OCI-M2 (cell line): ENCODE data around the gene BMP4.
"Not testable (repeated sequence)": the region's sequence is repeated elsewhere in the genome, so short reads cannot be mapped to it uniquely, and the experiment has no call there.

Experiments
- DNase-seq: peaks from one replicate; lab custom pipeline; 2025; ENCODE audit not compliant: unreplicated experiment; lab: John Stamatoyannopoulos, UW

BMP4 gene

GRCh38 chr14:53956427-53957201 is at the start of gene BMP4:
TSS of gene BMP4 (minus strand) at chr14:53956825. CDS start at chr14:53952222, 4,603 bp downstream.
- no peak for DNase-seq

- no peak for DNase-seq
Observed at GRCh38 chr14:54003064-54003463, 46.4 kb upstream of the BMP4 start.

- DNase-seq, result no peak
Observed at GRCh38 chr14:54002653-54003052, 46.0 kb upstream of the BMP4 start.

- DNase-seq, result no peak
Observed at GRCh38 chr14:54001189-54001878, 44.7 kb upstream of the BMP4 start.

GRCh38 chr14:54000341-54000811 is 43.8 kb upstream of the BMP4 start:
- DNase-seq, result no peak

GRCh38 chr14:53999061-53999488 is 42.5 kb upstream of the BMP4 start:
- no peak for DNase-seq

- DNase-seq, result no peak
Observed at GRCh38 chr14:53996041-53996440, 39.4 kb upstream of the BMP4 start.

- DNase-seq, result no peak
Observed at GRCh38 chr14:53993920-53994607, 37.4 kb upstream of the BMP4 start.

GRCh38 chr14:53990978-53991377 is 34.4 kb upstream of the BMP4 start:
- no peak for DNase-seq

GRCh38 chr14:53986718-53987117 is 30.1 kb upstream of the BMP4 start:
- not testable (repeated sequence) for DNase-seq

- not testable (repeated sequence) for DNase-seq
Observed at GRCh38 chr14:53984958-53985357, 28.3 kb upstream of the BMP4 start.

GRCh38 chr14:53983112-53983511 is 26.5 kb upstream of the BMP4 start:
- DNase-seq, result no peak

- DNase-seq, result no peak
Observed at GRCh38 chr14:53982546-53982945, 25.9 kb upstream of the BMP4 start.

GRCh38 chr14:53979747-53980642 is 23.4 kb upstream of the BMP4 start:
- DNase-seq, result no peak

GRCh38 chr14:53979113-53979681 is 22.6 kb upstream of the BMP4 start:
- no peak for DNase-seq

GRCh38 chr14:53978194-53978593 is 21.6 kb upstream of the BMP4 start:
- DNase-seq, result no peak

- DNase-seq, result no peak
Observed at GRCh38 chr14:53975444-53975843, 18.8 kb upstream of the BMP4 start.

- no peak for DNase-seq
Observed at GRCh38 chr14:53971521-53971920, 14.9 kb upstream of the BMP4 start.

- DNase-seq, result no peak
Observed at GRCh38 chr14:53969326-53969725, 12.7 kb upstream of the BMP4 start.

- no peak for DNase-seq
Observed at GRCh38 chr14:53968726-53969125, 12.1 kb upstream of the BMP4 start.
